ENCODE results near the gene ARV1. TPM values are rescaled to one million over a fixed set of nuclear protein-coding genes. Genes with fewer than 3 reads are reported as not detected.

ARV1 gene
- 25.9 TPM for total RNA-seq (2021; ENCODE audit: unreplicated experiment)
- polyA plus RNA-seq (2012; ENCODE audit: insufficient read length): 26.1 TPM
- percentile 70 among the genes with signal in this experiment for Bru-seq, nascent RNA
- percentile 72 among the genes with signal in this experiment for BruChase-seq, experiment 1, labeled RNA remaining after a 2-hour chase
- percentile 75 among the genes with signal in this experiment for BruChase-seq, experiment 2, labeled RNA remaining after a 6-hour chase
- long read RNA-seq, transcript ARV1-201 (6 exons, 1,335 nt): major isoform, 20 of 29 reads
- long read RNA-seq, partial matches to known transcripts: 2 of 29 reads
- long read RNA-seq, other reads (novel, unspliced or antisense): 6 of 29 reads

GRCh38 chr1:230978491-230979388 lies at the start of gene ARV1, which contains the start of gene TTC13:
ARV1 (plus strand) TSS chr1:230979094; CDS start chr1:230979106, 12 bp downstream.
TTC13 (minus strand) TSS chr1:230978861; CDS start chr1:230978830, 31 bp downstream.
- no TSS peak for BruUV-seq (replicated peaks)
- CTCF ChIA-PET: no interaction called here

GRCh38 chr1:230930986-230931385 lies 47.9 kb upstream of the ARV1 start:
- no peaks in the 10 kb centered on the region for H3K9me3 ChIP-seq (ENCODE audit: control insufficient read depth, insufficient read depth, low read depth, low read length)
- H3K4me3 ChIP-seq (ENCODE audit: low read depth in 2 of 2, low read length in 2 of 2): no peak overlapping the region
- intact Hi-C loops (cut with micrococcal nuclease; ENCODE audit: unreplicated experiment): no loop called here
- no peaks in the 10 kb centered on the region for H3K4me1 ChIP-seq (ENCODE audit: control insufficient read depth, insufficient read depth, low read length)
- no peak overlapping the region for H3K27ac ChIP-seq (ENCODE audit: low read length)
- no peaks in the 10 kb centered on the region for H3K27me3 ChIP-seq (ENCODE audit: control insufficient read depth, insufficient read depth, low read length)
- ChIA-PET CTCF (no interaction called here), POLR2A (no interaction called here)
- no TSS peak for BruUV-seq (replicated peaks)
- H3K36me3 ChIP-seq (ENCODE audit: control insufficient read depth, insufficient read depth, low read length): peaks cover 5% of the 10 kb centered on the region; the same call in 1 of the 2 replicates
- DNase-seq (ENCODE audit: low read depth, low spot score) (no peak), ATAC-seq (no peak)
- no peak for TF ChIP-seq TCF7L2 (IDR thresholded peaks at IDR 0.05; ENCODE audit: low read depth, low read length)
- TF ChIP-seq SIN3A (IDR thresholded peaks at IDR 0.05; ENCODE audit: borderline replicate concordance, insufficient read depth, low read depth, low read length): no peak
- TF ChIP-seq POLR2AphosphoS5 (IDR thresholded peaks at IDR 0.05; ENCODE audit: low read depth, low read length): no peak
- TF ChIP-seq, protein P1, sequence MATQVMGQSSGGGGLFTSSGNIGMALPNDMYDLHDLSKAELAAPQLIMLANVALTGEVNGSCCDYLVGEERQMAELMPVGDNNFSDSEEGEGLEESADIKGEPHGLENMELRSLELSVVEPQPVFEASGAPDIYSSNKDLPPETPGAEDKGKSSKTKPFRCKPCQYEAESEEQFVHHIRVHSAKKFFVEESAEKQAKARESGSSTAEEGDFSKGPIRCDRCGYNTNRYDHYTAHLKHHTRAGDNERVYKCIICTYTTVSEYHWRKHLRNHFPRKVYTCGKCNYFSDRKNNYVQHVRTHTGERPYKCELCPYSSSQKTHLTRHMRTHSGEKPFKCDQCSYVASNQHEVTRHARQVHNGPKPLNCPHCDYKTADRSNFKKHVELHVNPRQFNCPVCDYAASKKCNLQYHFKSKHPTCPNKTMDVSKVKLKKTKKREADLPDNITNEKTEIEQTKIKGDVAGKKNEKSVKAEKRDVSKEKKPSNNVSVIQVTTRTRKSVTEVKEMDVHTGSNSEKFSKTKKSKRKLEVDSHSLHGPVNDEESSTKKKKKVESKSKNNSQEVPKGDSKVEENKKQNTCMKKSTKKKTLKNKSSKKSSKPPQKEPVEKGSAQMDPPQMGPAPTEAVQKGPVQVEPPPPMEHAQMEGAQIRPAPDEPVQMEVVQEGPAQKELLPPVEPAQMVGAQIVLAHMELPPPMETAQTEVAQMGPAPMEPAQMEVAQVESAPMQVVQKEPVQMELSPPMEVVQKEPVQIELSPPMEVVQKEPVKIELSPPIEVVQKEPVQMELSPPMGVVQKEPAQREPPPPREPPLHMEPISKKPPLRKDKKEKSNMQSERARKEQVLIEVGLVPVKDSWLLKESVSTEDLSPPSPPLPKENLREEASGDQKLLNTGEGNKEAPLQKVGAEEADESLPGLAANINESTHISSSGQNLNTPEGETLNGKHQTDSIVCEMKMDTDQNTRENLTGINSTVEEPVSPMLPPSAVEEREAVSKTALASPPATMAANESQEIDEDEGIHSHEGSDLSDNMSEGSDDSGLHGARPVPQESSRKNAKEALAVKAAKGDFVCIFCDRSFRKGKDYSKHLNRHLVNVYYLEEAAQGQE (IDR thresholded peaks at IDR 0.05; ENCODE audit: insufficient read depth in 1 of 2, low read depth in 2 of 2, low read length in 1 of 2): no peak
- TF ChIP-seq, protein P2, sequence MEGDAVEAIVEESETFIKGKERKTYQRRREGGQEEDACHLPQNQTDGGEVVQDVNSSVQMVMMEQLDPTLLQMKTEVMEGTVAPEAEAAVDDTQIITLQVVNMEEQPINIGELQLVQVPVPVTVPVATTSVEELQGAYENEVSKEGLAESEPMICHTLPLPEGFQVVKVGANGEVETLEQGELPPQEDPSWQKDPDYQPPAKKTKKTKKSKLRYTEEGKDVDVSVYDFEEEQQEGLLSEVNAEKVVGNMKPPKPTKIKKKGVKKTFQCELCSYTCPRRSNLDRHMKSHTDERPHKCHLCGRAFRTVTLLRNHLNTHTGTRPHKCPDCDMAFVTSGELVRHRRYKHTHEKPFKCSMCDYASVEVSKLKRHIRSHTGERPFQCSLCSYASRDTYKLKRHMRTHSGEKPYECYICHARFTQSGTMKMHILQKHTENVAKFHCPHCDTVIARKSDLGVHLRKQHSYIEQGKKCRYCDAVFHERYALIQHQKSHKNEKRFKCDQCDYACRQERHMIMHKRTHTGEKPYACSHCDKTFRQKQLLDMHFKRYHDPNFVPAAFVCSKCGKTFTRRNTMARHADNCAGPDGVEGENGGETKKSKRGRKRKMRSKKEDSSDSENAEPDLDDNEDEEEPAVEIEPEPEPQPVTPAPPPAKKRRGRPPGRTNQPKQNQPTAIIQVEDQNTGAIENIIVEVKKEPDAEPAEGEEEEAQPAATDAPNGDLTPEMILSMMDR (IDR thresholded peaks at IDR 0.05): no peak
- in situ Hi-C loops (cut with HindIII; ENCODE audit: low pct_unique_long_range_greater_than_20kb, low sequenced_read_pairs): no loop called here

More at GRCh38 chr1:230978491-230979388, at the start of gene ARV1, which contains the start of gene TTC13:
- DNase-seq (ENCODE audit: low read depth, low spot score) (peak; percentile 92), ATAC-seq (peak; percentile 100)
- H3K4me1 ChIP-seq (ENCODE audit: control insufficient read depth, insufficient read depth, low read length): peaks cover 9% of the 10 kb centered on the region
- in situ Hi-C loops (cut with HindIII; ENCODE audit: low pct_unique_long_range_greater_than_20kb, low sequenced_read_pairs) (no loop called here), intact Hi-C loops (cut with micrococcal nuclease; ENCODE audit: unreplicated experiment) (no loop called here)
- no peaks in the 10 kb centered on the region for H3K27me3 ChIP-seq (ENCODE audit: control insufficient read depth, insufficient read depth, low read length)
- H3K4me3 ChIP-seq (ENCODE audit: low read depth in 2 of 2, low read length in 2 of 2): peak within 1 kb of the TSS; percentile 95 to 96
- H3K36me3 ChIP-seq (ENCODE audit: control insufficient read depth, insufficient read depth, low read length): peaks cover 2% of the 10 kb centered on the region
- POLR2A ChIA-PET: no interaction called here
- peak within 1 kb of the TSS; percentile 88 for H3K27ac ChIP-seq (ENCODE audit: low read length)
- TF ChIP-seq, protein P2 (IDR thresholded peaks at IDR 0.05): peak; percentile 63
- TF ChIP-seq POLR2AphosphoS5 (IDR thresholded peaks at IDR 0.05; ENCODE audit: low read depth, low read length) (peak; percentile 87), SIN3A (IDR thresholded peaks at IDR 0.05; ENCODE audit: borderline replicate concordance, insufficient read depth, low read depth, low read length) (peak; percentile 83; the same call in 1 of the 2 replicates)
- TF ChIP-seq, protein P1 (IDR thresholded peaks at IDR 0.05; ENCODE audit: insufficient read depth in 1 of 2, low read depth in 2 of 2, low read length in 1 of 2): no peak
- H3K9me3 ChIP-seq (ENCODE audit: control insufficient read depth, insufficient read depth, low read depth, low read length): no peaks in the 10 kb centered on the region

Measured in Panc1 (cell line).